Activated naive CD4-positive, alpha-beta T cell treated with anti-CD3 and anti-CD28 coated beads, Interleukin-2, amount 50 U/mL, for 72 hours (primary cell): ENCODE measurements around the gene PCBP3. TPM values are rescaled to one million over a fixed set of nuclear protein-coding genes. Genes with fewer than 3 reads are reported as not detected.
"Not testable (repeated sequence)": the region's sequence is repeated elsewhere in the genome, so short reads cannot be mapped to it uniquely, and the experiment has no call there.

ENCODE experiments used
- ATAC-seq, 2 donors: fragments of 150-1000 bp; cut with Tn5 transposase; 2 replicates each; pipeline ENCODE4 v1.10.0; 2021; ENCODE audit warnings: mild to moderate bottlenecking in 2 of 2, moderate library complexity in 2 of 2
- DNase-seq, 2 donors: peaks; one replicate each; pipeline ENCODE4 v3.0.0; 2021 to 2022; ENCODE audit warnings: low spot score in 2 of 2
- H3K27ac Mint-ChIP-seq, 2 donors: one replicate each; pipeline ENCODE4 v1.8.0; 2022; ENCODE audit warnings: mild to moderate bottlenecking in 2 of 2, mixed read lengths in 2 of 2
- H3K36me3 Mint-ChIP-seq, 2 donors: one replicate each; pipeline ENCODE4 v1.8.0; 2022; ENCODE audit warnings: mixed read lengths in 2 of 2
- H3K9me3 Mint-ChIP-seq, 2 donors: one replicate each; pipeline ENCODE4 v1.8.0; 2022; ENCODE audit warnings: mixed read lengths in 2 of 2
- total RNA-seq, 2 donors: library from RNA; stranded (reverse); gene quantifications; one replicate each; pipeline ENCODE4 v1.2.3, GENCODE V29; 2022

The PCBP3 gene
- total RNA-seq, 2 donors from 2014 or later: 19.7 to 26.3 TPM

DNA sequence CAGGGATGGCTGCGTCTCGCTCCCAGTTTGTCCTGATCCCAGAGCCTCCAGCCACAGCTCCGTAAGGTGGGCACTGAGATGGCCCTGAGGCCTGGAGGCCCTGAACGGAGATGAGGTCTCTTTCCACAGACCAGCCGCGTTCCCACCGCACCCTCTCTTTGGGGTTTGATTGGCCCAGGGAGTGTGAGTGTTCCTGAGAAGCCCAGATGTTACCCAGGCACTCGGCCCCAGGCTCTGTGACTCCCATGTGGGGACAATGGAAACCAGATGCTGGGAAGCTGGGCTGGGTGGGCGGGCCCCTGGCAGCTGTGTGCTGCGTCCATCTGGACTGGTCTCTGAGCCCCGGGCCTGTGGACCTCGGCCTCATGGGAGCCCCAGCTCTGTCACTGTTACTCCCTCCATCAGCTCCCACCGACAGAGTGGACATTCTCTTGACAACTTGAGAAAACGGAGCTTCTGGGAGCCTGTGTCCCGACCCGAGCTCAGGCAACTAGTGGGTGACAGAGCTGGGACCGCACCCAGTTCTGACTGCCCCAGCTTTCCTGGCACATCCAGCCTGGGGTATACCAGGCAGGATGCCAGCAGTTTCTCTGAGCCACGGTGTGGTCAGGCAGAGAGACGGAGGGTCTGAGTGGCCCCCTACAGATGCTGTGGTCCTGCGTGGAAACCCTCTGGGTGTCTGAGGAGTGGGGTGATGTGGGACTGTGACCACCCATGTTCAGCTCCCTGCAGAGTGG, 328.3 kb downstream of the PCBP3 start:
- H3K27ac Mint-ChIP-seq: no peak overlapping the region
- ATAC-seq (no peak), DNase-seq (no peak)

DNA sequence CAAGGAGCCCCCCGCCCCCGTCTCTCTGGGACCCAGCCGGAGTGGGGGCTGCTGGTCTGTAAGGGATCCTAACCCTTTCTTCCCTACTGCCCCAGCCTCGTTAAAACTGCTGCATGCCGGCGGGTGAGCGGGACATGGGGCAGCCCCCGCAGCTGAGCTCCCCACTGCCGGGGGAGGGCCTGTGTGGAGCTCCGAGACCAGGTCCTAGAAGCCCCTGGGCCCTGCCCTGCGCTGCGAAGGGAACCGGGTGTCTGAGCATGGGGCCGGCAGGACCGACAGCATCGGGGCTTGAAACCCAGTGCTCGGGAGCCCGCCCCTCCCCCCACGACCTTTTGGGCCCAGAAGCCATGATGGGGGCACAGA, 328.8 kb downstream of the PCBP3 start:
- Mint-ChIP-seq H3K36me3 (no peaks in the 10 kb centered on the region), H3K9me3 (no peaks in the 10 kb centered on the region), H3K27ac (no peak overlapping the region)
- DNase-seq (no peak), ATAC-seq (no peak)

More for the DNA sequence above, 328.3 kb downstream of the PCBP3 start:
- H3K9me3 Mint-ChIP-seq: no peaks in the 10 kb centered on the region
- no peaks in the 10 kb centered on the region for H3K36me3 Mint-ChIP-seq

- DNase-seq (peak in 1 of 2 donors; percentile 31), ATAC-seq (peak; percentile 27 to 29)
- no peaks in the 10 kb centered on the region for H3K9me3 Mint-ChIP-seq
- no peaks in the 10 kb centered on the region for H3K36me3 Mint-ChIP-seq
- peak overlapping the region in 1 of 2 donors; percentile 82 for H3K27ac Mint-ChIP-seq
Observed at GRCh38 chr21:45972716-45973474, 329.4 kb downstream of the PCBP3 start.

- Mint-ChIP-seq H3K36me3 (no peaks in the 10 kb centered on the region), H3K27ac (peak overlapping the region; percentile 81 to 82), H3K9me3 (no peaks in the 10 kb centered on the region)
- ATAC-seq (peak; percentile 72 to 84), DNase-seq (peak; percentile 75 to 80)
Observed at GRCh38 chr21:45973475-45974072, 330.0 kb downstream of the PCBP3 start.

DNA sequence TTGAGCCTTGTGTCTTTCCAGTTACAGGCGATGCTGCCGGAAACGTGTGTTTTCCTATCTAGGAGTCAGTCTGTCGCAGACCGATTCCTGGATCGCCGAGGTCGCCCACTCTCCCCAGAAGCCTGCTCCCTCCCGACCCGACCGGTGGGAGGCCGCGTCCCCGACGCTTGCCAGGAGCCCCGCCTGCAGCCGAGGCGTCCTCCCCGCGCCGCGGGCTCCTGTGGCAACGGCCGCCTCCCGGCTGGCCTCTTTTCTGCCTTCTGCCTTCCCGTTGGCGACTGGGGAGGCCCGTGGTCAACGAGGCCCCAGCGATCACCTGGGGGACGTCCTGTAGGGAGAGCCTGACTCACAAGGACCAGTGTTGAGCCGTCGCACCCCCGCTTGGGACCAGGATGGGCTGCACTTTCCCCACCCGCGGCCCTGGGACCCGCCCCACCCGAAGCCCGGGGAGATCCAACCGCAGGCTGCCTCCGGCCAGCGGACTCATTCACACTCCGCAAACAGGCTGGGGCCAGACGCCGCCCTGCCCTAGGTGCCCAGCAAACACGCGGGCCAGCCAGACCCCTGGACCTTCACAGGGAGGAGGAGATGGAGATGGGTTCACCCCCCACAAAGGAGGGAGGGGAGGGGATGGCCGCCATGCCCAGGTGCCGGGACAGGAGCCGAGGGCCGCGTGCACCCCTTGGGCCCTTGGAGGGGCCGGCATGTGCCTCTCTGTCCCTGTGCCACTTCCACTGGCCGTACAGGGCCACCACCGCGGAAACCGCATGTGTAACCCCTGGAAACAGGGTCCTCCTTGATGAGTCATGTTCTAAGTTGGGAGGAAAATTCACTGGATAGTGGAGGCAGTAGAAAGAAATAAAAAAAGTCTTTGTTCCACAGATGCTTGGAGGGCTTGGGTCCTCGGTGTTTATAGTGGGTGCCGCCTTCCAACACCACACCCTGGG, 330.8 kb downstream of the PCBP3 start:
- DNase-seq: peak in 1 of 2 donors; percentile 42

DNA sequence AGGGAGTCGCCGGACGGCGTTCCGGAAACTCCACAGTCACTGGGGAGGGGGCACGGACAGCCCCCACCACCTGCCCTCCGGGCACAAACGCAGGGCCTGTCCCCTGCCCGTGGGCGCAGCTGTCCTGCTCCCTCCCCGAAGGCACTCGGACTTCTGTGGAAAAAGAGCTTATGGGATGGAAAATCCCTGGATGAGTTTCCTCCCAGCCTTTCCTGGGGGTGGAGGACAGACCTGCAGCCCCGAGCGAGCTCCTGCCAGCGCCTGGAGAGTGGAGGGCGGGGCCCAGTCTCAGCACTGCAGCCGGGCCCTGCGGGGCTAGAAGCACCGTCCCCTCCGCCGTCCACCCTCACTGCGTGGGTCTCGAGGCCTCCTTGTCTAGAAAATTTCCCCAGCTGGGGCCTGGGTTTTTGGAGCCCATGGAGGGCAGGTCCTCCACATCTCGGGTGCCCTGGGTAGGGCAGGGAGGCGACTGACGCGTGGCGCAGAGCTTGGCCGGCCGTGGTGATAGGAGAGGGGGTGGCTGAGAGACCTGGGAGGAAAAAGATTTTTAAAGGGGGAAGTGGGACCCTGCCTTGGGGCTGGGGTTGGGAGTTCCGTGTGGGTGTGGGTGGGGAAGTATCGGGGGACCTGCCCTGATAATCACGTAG, 331.6 kb downstream of the PCBP3 start:
- no peaks in the 10 kb centered on the region for H3K9me3 Mint-ChIP-seq
- no peaks in the 10 kb centered on the region for H3K36me3 Mint-ChIP-seq
- no peak for ATAC-seq
- H3K27ac Mint-ChIP-seq: no peak overlapping the region
- DNase-seq: no peak

More for the DNA sequence above, 330.8 kb downstream of the PCBP3 start:
- H3K27ac Mint-ChIP-seq: peak overlapping the region in 1 of 2 donors; percentile 82
- peak; percentile 36 to 49 for ATAC-seq
- H3K36me3 Mint-ChIP-seq: no peaks in the 10 kb centered on the region
- no peaks in the 10 kb centered on the region for H3K9me3 Mint-ChIP-seq

DNA sequence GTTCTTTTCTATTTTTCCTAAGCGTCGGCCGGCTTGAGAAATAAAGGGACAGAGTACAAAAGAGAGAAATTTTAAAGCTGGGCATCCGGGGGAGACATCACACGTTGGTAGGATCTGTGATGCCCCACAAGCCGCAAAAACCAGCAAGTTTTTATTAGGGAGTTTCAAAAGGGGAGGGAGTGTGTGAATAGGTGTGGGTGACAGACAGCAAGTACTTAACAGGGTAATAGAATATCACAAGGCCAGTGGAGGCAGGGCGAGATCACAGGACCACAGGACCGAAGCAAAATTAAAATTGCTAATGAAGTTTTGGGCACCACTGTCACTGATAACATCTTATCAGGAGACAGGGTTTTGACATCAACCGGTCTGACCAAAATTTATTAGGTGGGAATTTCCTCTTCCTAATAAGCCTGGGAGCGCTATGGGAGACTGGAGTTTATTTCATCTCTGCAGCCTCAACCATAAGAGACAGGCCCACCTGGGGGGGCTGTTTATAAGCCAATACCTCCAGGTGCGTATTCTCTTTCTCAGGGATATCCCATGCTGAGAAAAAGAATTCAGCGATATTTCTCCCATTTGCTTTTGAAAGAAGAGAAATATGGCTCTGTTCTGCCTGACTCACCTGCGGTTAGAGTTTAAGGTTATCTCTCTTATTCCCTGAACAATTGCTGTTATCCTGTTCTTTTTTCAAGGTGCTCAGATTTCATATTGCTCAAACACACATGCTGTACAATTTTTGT, 332.3 kb downstream of the PCBP3 start:
- not testable (repeated sequence) for H3K27ac Mint-ChIP-seq

GRCh38 chr21:45976701-45977311, 333.3 kb downstream of the PCBP3 start:
- H3K9me3 Mint-ChIP-seq: no peaks in the 10 kb centered on the region
- DNase-seq (no peak), ATAC-seq (no peak)
- no peaks in the 10 kb centered on the region for H3K36me3 Mint-ChIP-seq
- no peak overlapping the region for H3K27ac Mint-ChIP-seq

More for the DNA sequence above, 332.3 kb downstream of the PCBP3 start:
- not testable (repeated sequence) for H3K9me3 Mint-ChIP-seq, DNase-seq, ATAC-seq, H3K36me3 Mint-ChIP-seq

DNA sequence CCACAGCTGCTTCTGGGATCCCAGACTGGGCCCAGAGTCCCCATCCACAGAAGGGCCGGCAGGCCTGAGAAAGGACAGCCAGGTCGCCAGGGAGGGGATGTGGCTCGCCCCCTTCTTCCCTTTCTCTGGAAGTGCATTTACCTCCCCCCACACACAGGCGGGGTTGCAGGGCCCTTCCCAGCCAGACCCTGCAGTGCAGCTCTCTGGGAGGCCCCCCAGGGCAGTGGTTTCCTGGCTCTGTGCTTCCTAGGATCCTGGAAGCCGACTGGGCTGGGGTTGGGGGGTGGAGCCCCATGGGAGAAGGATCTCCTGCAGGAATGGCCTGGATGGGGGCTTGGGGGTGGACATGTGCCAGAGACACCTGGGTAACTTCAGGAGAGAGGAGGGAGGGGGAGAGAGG, 333.9 kb downstream of the PCBP3 start:
- no peak for ATAC-seq
- H3K27ac Mint-ChIP-seq: no peak overlapping the region
- no peaks in the 10 kb centered on the region for H3K9me3 Mint-ChIP-seq
- DNase-seq: peak in 1 of 2 donors; percentile 51
- no peaks in the 10 kb centered on the region for H3K36me3 Mint-ChIP-seq

- peak in 1 of 2 donors; percentile 42 for ATAC-seq
- Mint-ChIP-seq H3K9me3 (no peaks in the 10 kb centered on the region), H3K36me3 (no peaks in the 10 kb centered on the region), H3K27ac (no peak overlapping the region)
- DNase-seq: no peak
Observed at GRCh38 chr21:45979141-45979631, 335.7 kb downstream of the PCBP3 start.

DNA sequence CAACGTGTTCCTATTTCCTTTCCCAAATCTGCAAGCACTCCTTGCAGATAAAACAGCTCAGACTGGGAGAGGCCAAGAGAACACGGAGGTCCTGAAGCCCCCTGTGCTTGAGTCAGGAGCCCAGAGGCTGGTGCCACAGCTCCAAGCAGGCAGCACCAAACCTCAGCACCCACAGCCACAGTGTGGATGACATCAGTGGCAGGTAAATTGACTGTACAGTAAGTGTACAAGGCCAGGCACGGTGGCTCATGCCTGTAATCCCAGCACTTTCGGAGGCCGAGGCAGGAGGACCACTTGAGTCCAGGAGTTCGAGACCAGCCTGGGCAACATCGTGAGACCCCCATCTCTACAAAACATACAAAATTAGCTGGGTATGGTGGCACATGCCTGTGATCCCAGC, 336.1 kb downstream of the PCBP3 start:
- H3K36me3 Mint-ChIP-seq: no peaks in the 10 kb centered on the region
- ATAC-seq: peak in 1 of 2 donors; percentile 39
- no peak overlapping the region for H3K27ac Mint-ChIP-seq
- H3K9me3 Mint-ChIP-seq: no peaks in the 10 kb centered on the region
- peak in 1 of 2 donors; percentile 51 for DNase-seq

GRCh38 chr21:45980271-45980670, 336.7 kb downstream of the PCBP3 start:
- ATAC-seq (no peak), DNase-seq (no peak)
- Mint-ChIP-seq H3K9me3 (no peaks in the 10 kb centered on the region), H3K27ac (no peak overlapping the region), H3K36me3 (no peaks in the 10 kb centered on the region)

DNA sequence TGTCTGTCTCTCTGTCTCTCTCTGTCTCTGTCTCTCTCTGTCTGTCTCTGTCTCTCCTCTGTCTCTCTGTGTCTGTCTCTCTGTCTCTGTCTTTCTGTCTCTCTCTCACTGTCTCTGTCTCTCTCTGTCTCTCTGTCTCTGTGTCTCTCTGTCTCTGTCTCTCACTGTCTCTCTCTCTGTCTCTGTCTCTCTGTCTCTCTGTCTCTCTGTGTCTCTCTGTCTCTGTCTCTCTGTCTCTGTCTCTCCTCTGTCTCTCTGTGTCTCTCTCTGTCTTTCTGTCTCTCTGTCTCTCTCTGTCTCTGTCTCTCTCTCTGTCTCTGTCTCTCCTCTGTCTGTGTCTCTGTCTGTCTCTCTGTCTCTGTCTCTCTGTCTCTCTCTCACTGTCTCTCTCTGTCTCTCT, 337.2 kb downstream of the PCBP3 start:
- H3K27ac Mint-ChIP-seq: no peak overlapping the region
- H3K9me3 Mint-ChIP-seq: no peaks in the 10 kb centered on the region
- ATAC-seq: no peak
- no peak for DNase-seq
- no peaks in the 10 kb centered on the region for H3K36me3 Mint-ChIP-seq

DNA sequence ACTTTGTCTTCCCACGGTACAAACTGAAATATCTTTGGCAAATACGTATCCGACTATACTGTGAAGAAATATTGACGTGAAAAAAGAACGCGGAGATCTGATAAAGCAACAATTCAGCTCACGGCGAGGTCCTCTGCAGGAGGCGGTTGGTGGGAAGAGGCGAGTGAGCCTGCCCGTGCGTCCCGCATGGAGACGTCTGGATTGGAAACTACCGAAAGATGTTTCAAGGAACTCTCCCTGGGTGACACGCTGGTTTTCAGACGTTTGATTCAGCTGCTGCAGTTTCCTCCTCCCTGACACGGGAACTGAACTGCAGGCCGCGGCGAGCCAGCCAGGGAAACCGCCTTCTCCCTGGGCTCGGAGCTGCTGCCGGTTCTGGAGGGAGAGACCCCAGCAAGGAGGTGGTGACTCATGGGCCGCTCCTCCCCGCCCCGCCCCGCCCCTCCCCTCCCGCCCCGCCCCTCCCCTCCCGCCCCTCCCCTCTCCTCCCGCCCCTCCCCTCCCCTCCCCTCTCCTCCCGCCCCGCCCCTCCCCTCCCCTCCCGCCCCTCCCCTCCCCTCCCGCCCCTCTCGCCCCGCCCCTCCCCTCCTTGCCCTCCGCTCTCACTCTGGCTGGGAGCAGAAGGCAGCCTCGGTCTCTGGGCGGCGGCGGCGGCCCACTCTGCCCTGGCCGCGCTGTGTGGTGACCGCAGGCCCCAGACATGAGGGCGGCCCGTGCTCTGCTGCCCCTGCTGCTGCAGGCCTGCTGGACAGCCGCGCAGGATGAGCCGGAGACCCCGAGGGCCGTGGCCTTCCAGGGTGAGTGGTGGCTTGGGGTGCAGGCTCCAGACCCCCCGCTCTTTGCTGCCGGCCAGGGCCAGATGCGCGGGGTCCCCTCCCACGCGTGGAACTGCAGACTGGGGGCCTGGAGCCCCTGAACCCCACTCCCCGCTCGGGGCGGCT, 337.9 kb downstream of the PCBP3 start, which contains the start of gene COL6A1:
COL6A1 (plus strand) TSS at position 620 of the 941 bp plus-strand sequence; CDS start at position 701, 81 bp downstream.
- Mint-ChIP-seq H3K36me3 (no peaks in the 10 kb centered on the region), H3K27ac (no peak within 1 kb of the TSS), H3K9me3 (no peaks in the 10 kb centered on the region)
- ATAC-seq: peak; percentile 74 to 81
- peak; percentile 53 to 76 for DNase-seq
